HEK293T (cell line): ENCODE results near the gene CUL9.

Experiments used
- CTCF ChIA-PET: fragments of 350-600 bp; formaldehyde crosslinking; extraction: SDS; loops from one replicate; lab custom pipeline; 2021; ENCODE audit warnings: antibody characterized with exemption, inconsistent platforms; lab: Yijun Ruan, JAX
- POLR2A ChIA-PET: fragments of 350-600 bp; formaldehyde crosslinking; extraction: SDS; loops from one replicate; lab custom pipeline; 2020; ENCODE audit warnings: antibody characterized with exemption, inconsistent platforms; lab: Yijun Ruan, JAX
- DNase-seq: peaks from one replicate; pipeline ENCODE4 v3.0.0; 2012; ENCODE audit warnings: mixed read lengths; ENCODE audit errors: extremely low spot score
- ARNT ChIP-seq: fragments of 450-650 bp; IDR thresholded peaks from 2 replicates; pipeline ENCODE4 v1.6.1; 2017; ENCODE audit warnings: mild to moderate bottlenecking
- BHLHE40 ChIP-seq: fragments of 450-650 bp; IDR thresholded peaks from 2 replicates; pipeline ENCODE4 v1.6.1; 2016; ENCODE audit warnings: mild to moderate bottlenecking, moderate library complexity, borderline replicate concordance
- CTBP1 ChIP-seq: fragments of 450-650 bp; IDR thresholded peaks from 2 replicates; pipeline ENCODE4 v1.6.1; 2016; ENCODE audit warnings: borderline replicate concordance
- ELF4 ChIP-seq: fragments of 450-650 bp; IDR thresholded peaks from 2 replicates; pipeline ENCODE4 v1.6.1; 2017; ENCODE audit warnings: antibody characterized with exemption
- FOXA1 ChIP-seq: fragments of 450-650 bp; IDR thresholded peaks from 2 replicates; pipeline ENCODE4 v1.6.1; 2016; ENCODE audit warnings: mild to moderate bottlenecking
- FOXK2 ChIP-seq: fragments of 450-650 bp; IDR thresholded peaks from 2 replicates; pipeline ENCODE4 v1.6.1; 2016; ENCODE audit warnings: mild to moderate bottlenecking
- FOXM1 ChIP-seq: fragments of 450-650 bp; IDR thresholded peaks from 2 replicates; pipeline ENCODE4 v1.6.1; 2017; ENCODE audit warnings: mild to moderate bottlenecking, borderline replicate concordance
- HDGF ChIP-seq: fragments of 450-650 bp; IDR thresholded peaks from 2 replicates; pipeline ENCODE4 v1.6.1; 2017; ENCODE audit warnings: antibody characterized with exemption, borderline replicate concordance
- L3MBTL2 ChIP-seq: fragments of 450-650 bp; conservative IDR thresholded peaks from 2 replicates; pipeline ENCODE4 v1.6.1; 2016; ENCODE audit warnings: mild to moderate bottlenecking
- LEF1 ChIP-seq: fragments of 450-650 bp; IDR thresholded peaks from 2 replicates; pipeline ENCODE4 v1.6.1; 2017; ENCODE audit warnings: mild to moderate bottlenecking, borderline replicate concordance
- NFRKB ChIP-seq: fragments of 450-650 bp; IDR thresholded peaks from 2 replicates; pipeline ENCODE4 v1.6.1; 2016; ENCODE audit warnings: mild to moderate bottlenecking, moderate library complexity
- SP1 ChIP-seq: fragments of 450-650 bp; IDR thresholded peaks from 2 replicates; pipeline ENCODE4 v1.6.1; 2017
- SUZ12 ChIP-seq: fragments of 450-650 bp; IDR thresholded peaks from 2 replicates; pipeline ENCODE4 v1.6.1; 2016; ENCODE audit warnings: mild to moderate bottlenecking
- TARDBP ChIP-seq: fragments of 450-650 bp; IDR thresholded peaks from 2 replicates; pipeline ENCODE4 v1.6.1; 2016
- ZNF384 ChIP-seq: fragments of 450-650 bp; IDR thresholded peaks from 2 replicates; pipeline ENCODE4 v1.6.1; 2016
- TF ChIP-seq, protein P1 (sequence below): fragments of 450-650 bp; IDR thresholded peaks from 2 replicates; pipeline ENCODE4 v1.6.1; 2016

Gene CUL9

DNA sequence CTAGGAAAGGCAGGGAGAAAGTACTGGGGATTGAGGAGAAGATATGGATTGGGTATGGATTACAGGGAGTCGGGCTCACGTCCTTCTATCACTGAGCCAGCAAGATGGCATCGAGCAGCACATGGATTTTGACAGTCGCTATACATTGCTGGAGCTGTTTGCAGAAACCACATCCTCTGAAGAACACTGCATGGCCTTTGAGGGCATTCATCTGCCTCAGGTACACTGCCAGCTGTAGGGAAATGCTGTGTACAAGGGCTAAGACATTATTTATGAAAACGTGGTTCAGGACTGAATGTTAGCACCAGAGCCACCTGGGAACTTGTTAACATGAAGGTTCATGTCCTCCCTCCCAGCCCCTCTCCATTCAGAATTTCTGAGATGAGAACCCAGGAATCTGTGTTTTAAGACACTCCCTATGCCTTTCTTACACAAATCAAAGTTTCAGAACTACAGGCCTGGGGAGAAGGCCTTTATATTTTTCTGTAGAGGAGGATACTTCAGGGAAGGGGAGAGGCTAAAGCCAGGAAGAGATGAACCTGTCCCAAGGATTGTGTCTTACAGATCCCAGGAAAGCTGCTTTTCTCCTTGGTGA lies 3.5 kb downstream of the CUL9 start:
- no peak for DNase-seq
- POLR2A ChIA-PET = interaction anchor here (0.7 to 1.3 kb wide), 2 partner anchors 14 to 171 kb away, joined by 3 read pairs; partner anchors contain the start of gene KLHDC3
- TF ChIP-seq, protein P1, sequence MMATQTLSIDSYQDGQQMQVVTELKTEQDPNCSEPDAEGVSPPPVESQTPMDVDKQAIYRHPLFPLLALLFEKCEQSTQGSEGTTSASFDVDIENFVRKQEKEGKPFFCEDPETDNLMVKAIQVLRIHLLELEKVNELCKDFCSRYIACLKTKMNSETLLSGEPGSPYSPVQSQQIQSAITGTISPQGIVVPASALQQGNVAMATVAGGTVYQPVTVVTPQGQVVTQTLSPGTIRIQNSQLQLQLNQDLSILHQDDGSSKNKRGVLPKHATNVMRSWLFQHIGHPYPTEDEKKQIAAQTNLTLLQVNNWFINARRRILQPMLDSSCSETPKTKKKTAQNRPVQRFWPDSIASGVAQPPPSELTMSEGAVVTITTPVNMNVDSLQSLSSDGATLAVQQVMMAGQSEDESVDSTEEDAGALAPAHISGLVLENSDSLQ = no peak
- TF ChIP-seq BHLHE40 = no peak
- TF ChIP-seq NFRKB = no peak
- TF ChIP-seq ARNT = no peak
- no peak for TF ChIP-seq FOXM1
- TF ChIP-seq SUZ12 = no peak
- no peak for TF ChIP-seq ELF4
- TF ChIP-seq ZNF384 = no peak
- TF ChIP-seq CTBP1 = no peak
- no peak for TF ChIP-seq L3MBTL2
- no peak for TF ChIP-seq HDGF
- TF ChIP-seq FOXA1 = no peak
- TF ChIP-seq TARDBP = no peak
- CTCF ChIA-PET = no interaction called here

DNA sequence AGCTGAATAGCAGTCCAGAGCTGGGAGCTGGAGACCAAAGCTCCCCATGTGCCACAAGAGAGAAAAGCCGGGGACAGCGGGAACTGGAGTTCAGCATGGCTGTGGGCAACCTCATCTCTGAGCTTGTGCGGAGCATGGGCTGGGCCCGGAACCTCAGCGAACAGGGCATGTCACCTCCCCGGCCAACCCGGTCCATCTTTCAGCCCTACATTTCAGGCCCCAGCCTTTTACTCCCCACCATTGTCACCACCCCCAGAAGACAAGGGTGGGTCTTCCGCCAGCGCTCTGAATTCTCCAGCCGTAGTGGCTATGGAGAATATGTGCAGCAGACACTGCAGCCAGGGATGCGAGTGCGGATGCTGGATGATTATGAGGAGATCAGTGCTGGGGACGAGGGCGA lies 4.0 kb downstream of the CUL9 start:
- ChIA-PET CTCF (no interaction called here), POLR2A (interaction anchor here (0.7 kb wide), 1 partner anchor 172 kb away, joined by 3 read pairs; the partner anchor contains the start of gene KLHDC3)
- no peak for TF ChIP-seq HDGF
- TF ChIP-seq NFRKB = no peak
- no peak for TF ChIP-seq CTBP1
- no peak for TF ChIP-seq L3MBTL2
- no peak for TF ChIP-seq FOXA1
- TF ChIP-seq ZNF384 = no peak
- no peak for TF ChIP-seq FOXK2
- no peak for TF ChIP-seq SUZ12
- no peak for TF ChIP-seq TARDBP
- no peak for TF ChIP-seq ARNT
- no peak for TF ChIP-seq LEF1
- no peak for TF ChIP-seq SP1
- TF ChIP-seq, protein P1 = no peak
- no peak for DNase-seq

DNA sequence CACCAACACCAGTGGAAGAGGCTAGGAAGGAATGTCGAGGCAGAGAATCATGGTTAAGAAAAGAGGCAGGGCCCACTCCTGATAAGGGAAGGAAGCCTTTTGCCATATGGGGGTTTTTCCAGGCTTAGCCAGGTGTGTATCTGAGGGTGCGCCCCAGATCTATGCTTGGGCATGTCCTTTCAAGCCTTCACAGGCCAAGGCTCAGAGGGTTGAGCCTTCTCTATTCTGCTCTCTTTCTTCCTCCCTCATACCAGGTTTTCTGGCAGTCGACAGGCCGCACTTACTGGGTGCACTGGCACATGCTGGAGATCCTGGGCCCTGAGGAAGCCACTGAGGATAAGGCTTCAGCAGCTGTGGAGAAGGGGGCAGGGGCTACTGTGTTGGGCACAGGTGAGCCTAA lies 4.7 kb downstream of the CUL9 start:
- TF ChIP-seq FOXK2 (no peak), ZNF384 (no peak), LEF1 (no peak), TARDBP (no peak), SUZ12 (no peak), BHLHE40 (no peak), L3MBTL2 (no peak), ELF4 (no peak), FOXA1 (no peak), NFRKB (no peak), CTBP1 (no peak), FOXM1 (no peak), SP1 (no peak), ARNT (no peak), HDGF (no peak)
- TF ChIP-seq, protein P1 = no peak

DNA sequence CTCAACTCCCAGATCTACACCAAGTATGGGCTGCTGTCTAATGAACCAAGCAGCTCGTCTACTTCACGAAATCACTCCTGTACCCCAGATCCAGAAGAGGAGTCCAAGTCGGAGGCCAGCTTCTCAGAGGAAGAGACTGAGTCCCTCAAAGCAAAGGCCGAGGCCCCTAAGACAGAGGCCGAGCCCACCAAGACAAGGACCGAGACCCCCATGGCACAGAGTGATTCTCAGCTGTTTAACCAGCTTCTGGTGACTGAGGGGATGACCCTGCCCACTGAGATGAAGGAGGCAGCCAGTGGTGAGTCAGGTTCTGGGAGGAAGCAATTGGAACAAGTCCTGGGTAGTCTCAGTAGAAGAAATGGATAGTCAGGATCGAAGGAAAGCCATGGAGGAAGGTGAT lies 5.8 kb downstream of the CUL9 start:
- no peak for DNase-seq
- CTCF ChIA-PET = no interaction called here
- POLR2A ChIA-PET = interaction anchor here (1.2 kb wide), 2 partner anchors 29 to 259 kb away, joined by 3 to 5 read pairs; partner anchors contain the start of gene CNPY3
- TF ChIP-seq CTBP1 = no peak
- no peak for TF ChIP-seq SP1
- TF ChIP-seq ZNF384 = no peak
- no peak for TF ChIP-seq FOXM1
- TF ChIP-seq LEF1 = no peak
- no peak for TF ChIP-seq SUZ12
- no peak for TF ChIP-seq L3MBTL2

More for the DNA sequence above, 4.7 kb downstream of the CUL9 start:
- POLR2A ChIA-PET = interaction anchor here (1.2 kb wide), 1 partner anchor 258 kb away, joined by 3 read pairs; the partner anchor contains the start of gene CNPY3
- no peak for DNase-seq
- CTCF ChIA-PET = no interaction called here

DNA sequence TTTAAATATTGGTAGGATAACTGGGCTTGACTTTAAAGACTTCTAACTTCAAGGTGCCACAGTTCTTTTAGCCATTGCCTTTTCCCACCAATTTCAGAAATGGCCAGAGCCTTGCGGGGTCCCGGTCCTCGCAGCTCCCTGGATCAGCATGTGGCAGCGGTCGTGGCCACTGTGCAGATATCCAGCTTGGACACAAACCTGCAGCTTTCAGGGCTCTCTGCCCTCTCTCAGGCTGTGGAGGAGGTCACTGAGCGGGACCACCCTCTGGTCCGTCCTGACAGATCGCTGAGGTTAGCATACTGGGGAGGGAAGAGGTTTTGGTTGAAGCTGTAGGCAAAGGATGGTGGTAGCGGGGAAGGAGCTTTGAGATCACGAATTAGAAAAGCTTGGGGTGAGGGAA lies 6.4 kb downstream of the CUL9 start:
- CTCF ChIA-PET = no interaction called here
- TF ChIP-seq CTBP1 = no peak
- no peak for TF ChIP-seq SP1
- TF ChIP-seq LEF1 = no peak
- no peak for TF ChIP-seq TARDBP
- TF ChIP-seq ELF4 = no peak
- TF ChIP-seq FOXA1 = no peak
- TF ChIP-seq L3MBTL2 = no peak
- TF ChIP-seq ZNF384 = no peak
- no peak for TF ChIP-seq ARNT
- TF ChIP-seq FOXK2 = no peak
- TF ChIP-seq, protein P1 = no peak
- TF ChIP-seq NFRKB = no peak
- TF ChIP-seq SUZ12 = no peak
- no peak for TF ChIP-seq FOXM1
- no peak for TF ChIP-seq HDGF
- TF ChIP-seq BHLHE40 = no peak
- DNase-seq = no peak
- POLR2A ChIA-PET = interaction anchor here (0.7 to 1.2 kb wide), 2 partner anchors 14 to 30 kb away, joined by 4 to 5 read pairs; no protein-coding TSS in a partner anchor
